PC-9 (cell line): ENCODE measurements around the gene MAGEE1.

Source experiments
- CTCF ChIP-seq: fragments of 200-600 bp; sonication (generic); conservative IDR thresholded peaks from 2 replicates; pipeline ENCODE4 v1.6.1; 2017; ENCODE audit warnings: mixed run types, antibody characterized with exemption, mild to moderate bottlenecking, moderate library complexity
- EZH2 ChIP-seq: fragments of 200-600 bp; sonication (generic); IDR thresholded peaks from 2 replicates; pipeline ENCODE4 v1.8.0; 2017; ENCODE audit warnings: antibody characterized with exemption, low read depth

- TF ChIP-seq CTCF (no peak), EZH2 (no peak)
Measured at GRCh38 chrX:76477353-76477752, 49.8 kb downstream of the MAGEE1 start.
